NK-92 (cell line): ENCODE data around the gene MAP3K4.

Experiments
- DNase-seq: peaks from one replicate; lab custom pipeline; 2025; ENCODE audit not compliant: unreplicated experiment; lab: John Stamatoyannopoulos, UW

The MAP3K4 gene, protein sequence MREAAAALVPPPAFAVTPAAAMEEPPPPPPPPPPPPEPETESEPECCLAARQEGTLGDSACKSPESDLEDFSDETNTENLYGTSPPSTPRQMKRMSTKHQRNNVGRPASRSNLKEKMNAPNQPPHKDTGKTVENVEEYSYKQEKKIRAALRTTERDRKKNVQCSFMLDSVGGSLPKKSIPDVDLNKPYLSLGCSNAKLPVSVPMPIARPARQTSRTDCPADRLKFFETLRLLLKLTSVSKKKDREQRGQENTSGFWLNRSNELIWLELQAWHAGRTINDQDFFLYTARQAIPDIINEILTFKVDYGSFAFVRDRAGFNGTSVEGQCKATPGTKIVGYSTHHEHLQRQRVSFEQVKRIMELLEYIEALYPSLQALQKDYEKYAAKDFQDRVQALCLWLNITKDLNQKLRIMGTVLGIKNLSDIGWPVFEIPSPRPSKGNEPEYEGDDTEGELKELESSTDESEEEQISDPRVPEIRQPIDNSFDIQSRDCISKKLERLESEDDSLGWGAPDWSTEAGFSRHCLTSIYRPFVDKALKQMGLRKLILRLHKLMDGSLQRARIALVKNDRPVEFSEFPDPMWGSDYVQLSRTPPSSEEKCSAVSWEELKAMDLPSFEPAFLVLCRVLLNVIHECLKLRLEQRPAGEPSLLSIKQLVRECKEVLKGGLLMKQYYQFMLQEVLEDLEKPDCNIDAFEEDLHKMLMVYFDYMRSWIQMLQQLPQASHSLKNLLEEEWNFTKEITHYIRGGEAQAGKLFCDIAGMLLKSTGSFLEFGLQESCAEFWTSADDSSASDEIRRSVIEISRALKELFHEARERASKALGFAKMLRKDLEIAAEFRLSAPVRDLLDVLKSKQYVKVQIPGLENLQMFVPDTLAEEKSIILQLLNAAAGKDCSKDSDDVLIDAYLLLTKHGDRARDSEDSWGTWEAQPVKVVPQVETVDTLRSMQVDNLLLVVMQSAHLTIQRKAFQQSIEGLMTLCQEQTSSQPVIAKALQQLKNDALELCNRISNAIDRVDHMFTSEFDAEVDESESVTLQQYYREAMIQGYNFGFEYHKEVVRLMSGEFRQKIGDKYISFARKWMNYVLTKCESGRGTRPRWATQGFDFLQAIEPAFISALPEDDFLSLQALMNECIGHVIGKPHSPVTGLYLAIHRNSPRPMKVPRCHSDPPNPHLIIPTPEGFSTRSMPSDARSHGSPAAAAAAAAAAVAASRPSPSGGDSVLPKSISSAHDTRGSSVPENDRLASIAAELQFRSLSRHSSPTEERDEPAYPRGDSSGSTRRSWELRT (N-terminal part only)

DNA sequence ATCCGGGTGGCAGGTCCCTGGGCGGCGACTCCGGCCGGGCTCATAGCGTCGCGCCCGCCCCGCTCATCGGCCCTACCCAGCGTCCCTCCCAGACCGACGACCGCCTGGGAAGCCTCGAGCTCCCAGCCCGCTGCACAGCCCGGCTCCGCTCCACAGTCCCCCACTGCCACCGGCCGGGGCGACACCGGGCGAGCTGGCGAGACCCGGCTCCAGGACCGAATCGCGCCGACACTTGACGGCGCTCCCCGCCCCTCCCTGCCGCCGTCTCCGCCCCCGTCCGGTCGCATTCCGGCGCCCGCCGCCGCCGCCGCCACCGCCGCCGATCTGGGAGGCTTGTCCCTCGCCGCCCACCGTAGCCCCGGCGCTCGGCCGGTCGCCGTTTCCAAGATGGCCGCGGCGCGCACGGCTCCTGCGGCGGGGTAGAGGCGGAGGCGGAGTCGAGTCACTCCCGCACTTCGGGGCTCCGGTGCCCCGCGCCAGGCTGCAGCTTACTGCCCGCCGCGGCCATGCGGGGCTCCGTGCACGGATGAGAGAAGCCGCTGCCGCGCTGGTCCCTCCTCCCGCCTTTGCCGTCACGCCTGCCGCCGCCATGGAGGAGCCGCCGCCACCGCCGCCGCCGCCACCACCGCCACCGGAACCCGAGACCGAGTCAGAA is at the start of gene MAP3K4:
Gene MAP3K4, plus strand, starts transcription at position 364 of the 655 bp plus-strand sequence. Its CDS starts 163 bp downstream, at position 527.
- no peak for DNase-seq

DNA sequence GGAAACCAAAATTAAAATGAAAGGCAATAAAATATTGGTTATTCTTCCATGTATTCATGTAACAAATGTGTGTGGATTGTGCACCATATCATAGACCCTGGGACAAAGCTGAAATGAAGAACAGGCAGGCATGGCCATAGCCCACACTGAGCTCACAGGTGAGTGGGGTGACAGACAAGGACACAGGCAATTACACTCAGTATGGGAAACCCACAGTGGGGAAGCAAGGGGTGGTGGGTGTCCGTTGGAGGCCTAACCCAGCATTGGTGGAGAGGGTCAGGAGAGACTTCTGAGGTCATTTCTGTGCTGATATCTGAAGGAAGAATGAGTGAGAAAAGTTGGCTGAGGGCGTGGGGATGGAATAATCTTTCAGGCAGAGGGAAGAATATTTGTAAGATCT is 47.6 kb upstream of the MAP3K4 start:
- no peak for DNase-seq

DNA sequence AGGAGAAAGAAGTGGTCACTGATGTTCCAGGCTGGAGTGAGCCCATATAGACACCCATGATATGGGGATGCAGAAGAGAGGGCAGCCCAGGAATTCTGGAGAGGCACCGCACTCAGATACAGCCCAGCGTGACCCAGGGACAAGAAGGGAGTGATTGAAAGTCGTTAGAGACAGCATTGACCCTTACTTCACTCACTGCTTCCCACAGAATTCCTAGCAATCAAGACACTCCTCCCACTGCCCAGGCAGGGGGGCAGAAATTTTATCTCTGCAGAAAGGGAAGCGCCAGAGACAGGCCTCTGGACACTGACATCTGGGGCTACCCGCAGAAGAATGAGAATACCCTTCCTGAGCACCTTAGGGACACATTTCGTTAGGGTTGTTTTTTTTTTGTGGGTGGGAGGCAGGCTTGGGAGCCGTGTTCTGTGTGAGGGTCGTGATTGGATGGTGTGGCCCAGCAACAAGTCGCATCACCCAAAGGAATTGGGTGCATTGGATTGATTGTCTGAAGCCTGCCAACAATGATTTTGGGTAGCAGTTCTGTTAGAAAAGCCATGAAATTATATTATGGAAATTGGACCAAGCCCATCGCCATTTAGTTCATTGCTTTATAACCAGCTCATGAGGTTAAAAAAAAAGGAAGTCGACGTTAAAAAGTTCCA is 45.9 kb upstream of the MAP3K4 start:
- DNase-seq = no peak

DNA sequence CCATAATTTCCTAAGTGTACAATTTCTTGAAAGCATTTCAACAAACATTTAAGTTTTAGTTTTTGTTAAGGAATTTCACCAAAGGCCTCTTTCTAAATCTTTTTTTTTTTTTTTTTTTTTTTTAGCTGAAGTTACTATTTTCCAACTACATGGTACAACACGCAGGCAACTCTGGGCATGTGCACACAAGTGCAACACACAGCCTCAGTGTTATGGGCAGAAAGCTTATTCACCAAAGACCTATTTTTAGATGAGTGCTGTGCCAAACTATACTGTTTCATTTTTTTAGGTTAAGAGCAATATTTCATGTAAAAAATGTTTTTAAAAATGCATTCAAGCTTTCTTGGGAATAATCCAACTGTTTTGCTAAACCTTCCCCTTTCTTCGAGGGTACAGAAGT is 42.0 kb upstream of the MAP3K4 start:
- DNase-seq = no peak

DNA sequence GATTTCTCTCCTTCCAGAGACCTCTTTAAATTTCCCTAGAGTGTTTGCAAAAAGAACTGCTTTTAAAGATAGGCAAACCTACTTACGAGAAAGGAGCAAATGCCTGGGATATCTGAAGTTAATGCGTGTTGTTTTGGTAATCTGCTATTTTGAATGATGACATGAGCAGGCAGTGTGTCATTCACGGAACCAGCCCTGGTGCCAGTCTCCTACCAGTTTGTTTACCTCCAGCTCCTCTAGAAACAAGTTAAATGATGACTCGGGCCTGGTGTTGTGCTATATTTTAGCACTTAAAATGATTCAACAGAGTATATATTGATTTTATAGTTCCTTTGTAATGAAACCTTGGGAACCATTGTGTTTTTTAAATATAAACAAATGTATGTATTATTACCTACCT is 41.1 kb upstream of the MAP3K4 start:
- DNase-seq = no peak

DNA sequence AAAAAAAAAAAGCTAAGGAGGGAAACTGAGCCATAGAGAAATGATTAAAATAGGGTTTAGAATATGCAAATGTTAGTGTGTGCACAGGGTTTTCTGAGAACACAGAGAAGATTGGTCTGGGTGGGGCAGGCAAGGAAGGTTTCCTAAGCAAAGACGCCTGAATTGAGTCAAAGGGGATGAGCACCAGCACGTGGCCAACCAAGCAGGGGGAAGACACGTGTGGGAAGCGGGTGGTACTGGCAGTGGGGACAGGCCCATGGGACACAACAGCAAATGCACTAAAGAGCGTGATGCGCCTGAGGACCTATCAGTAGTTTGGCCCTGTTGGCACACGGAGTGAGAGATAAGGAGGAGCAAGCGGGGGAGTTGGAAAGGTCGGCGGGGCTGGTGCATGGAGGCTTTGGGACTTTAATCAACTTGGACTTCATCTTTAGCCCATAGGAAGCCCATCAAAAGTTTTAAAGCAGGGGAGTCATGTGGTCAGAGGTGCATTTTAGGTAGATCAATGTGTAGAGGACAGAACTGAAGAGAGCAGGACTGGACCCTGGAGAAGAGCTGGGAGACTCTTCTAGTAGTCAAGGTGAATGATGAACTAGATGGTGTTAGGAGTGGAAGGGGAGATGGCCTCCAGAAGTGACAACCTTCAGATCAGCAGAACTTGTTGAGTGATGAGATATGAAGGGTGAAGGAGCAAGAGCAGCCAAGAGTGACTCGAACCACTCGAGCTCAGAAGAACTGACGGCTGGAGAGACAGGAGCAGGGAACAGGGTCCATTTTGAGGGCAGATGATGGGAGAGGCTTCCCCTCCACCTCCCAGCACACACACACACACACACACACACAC is 40.2 kb upstream of the MAP3K4 start:
- no peak for DNase-seq

DNA sequence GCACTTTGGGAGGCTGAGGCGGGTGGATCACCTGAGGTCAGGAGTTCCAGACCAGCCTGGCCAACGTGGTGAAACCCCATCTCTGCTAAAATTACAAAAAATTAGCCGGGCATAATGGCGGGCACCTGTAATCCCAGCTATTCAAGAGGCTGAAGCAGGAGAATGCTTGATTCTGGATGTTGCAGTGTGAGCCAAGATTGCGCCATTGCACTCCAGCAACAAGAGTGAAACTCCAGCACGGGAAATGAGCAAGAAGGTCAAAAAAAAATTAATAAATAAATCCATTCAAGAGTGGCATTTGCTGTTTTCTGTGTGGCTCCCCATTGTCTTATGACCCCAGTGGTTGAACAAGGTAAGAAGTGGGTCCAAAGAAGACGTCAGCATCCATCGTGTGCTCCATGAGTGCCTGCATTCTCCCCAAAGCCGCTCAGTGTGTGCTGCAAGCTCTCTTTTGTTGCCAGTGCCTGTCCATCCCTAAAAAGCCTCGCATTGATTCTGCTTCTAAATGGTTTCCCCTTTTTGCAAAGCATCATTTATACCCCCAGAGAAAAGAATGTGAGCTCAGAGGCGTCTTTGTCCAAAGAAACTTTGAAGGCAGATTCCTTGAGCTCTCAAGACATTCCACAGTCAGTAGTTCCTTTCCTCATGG is 38.8 kb upstream of the MAP3K4 start:
- DNase-seq = no peak

DNA sequence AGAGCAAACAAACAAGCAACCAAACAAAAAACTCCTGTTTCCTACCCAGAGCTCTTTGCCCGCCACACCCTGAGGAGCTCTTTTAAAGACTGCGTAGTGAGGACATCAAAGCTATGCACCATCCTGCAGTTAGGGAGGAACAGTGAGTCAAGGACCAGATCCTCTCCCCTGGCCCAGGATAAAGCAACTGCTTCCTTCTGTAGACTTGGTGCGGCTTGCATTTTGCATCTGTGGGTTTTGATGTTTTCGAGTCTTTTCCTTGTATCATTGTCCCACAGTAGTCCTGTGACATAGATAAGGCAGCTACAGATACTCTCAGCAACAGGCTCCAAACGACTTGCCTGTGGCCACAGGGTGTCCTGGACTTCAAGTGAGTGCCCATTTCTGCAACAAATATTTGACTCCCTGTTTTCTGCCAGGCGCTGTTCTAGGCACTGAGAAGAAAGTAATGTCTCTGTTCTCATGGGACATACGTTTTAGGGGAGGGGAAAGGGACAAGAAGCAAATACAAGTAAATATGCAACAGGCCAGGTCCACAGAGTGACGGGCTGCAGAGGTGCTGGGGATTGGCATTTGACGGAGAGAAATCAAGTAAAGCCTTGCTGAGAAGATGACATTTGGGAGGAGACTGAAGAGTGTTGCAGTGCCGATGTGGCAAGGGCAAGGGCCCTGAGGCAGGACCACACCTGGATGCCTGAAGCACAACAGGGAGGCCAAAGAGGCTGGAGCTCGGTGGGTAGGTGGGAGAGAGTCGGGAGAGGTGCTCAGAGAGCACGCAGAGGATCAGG is 35.9 kb upstream of the MAP3K4 start:
- DNase-seq = no peak

DNA sequence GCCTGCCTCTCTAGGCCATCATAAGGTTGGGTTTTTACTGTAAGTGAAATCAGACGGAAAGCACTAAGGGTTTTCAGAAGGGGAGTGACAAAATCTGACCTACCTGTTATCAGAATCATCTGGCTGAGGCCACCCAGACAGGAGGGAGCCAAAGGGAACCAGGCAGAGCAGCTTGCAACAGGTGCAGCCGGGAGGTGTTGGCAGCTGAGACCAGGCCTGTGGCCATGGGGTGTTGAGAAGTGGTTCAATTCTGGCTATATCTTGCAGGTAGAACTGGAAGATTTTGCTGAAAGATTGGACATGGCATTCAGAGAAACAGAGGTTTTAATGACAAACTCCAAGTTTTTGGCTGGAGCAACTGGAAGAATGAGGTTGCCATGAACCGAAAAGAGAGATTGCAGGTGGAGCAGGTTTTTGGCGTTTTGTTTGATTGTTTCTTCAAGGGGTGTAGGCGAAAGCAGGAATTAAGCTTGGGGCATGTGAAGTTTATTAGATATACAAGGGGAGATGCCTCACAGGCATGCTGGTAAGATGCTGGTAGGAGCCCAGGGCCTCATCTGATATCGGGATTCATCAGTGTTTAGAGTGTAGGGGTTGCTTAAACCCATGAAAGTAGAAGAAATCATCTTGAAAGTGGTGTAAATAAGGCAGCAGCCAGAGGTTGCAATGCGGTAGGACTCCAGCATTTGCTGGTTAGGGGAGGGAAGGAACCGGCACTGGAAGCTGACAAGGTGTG is 35.1 kb upstream of the MAP3K4 start:
- no peak for DNase-seq

DNA sequence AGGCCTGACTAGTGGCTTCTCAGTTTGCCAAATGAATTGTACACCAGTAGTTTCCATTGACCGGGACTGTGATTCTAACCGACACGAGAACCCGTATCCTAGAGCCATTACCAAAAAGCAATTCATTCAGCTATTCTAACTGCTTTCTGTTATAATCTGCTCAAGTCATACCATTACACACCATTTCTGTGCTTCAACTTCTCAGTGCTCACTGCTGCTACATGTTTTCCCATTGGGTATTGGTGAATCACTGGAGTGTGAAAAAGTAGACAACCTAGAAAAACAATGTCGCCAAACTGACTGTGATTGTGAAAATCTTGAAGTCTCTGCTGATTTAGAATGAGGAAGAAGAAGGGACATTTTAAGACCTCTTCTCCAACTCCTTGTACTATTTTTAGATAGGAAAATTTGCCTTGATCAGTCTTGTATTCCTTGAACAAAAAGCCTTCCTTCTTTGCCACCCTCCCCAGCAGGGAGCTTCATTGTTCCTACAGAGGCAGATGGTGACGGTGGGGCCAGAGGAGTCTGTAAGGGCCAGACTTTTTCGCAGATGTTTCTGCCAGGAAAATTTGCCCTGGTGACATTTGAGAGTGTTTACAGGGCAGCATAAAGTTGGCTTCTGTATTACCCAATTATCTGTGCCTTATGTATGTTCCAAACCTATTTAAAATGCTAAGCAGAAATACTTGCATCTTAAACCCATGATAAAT is 31.7 kb upstream of the MAP3K4 start:
- no peak for DNase-seq

DNA sequence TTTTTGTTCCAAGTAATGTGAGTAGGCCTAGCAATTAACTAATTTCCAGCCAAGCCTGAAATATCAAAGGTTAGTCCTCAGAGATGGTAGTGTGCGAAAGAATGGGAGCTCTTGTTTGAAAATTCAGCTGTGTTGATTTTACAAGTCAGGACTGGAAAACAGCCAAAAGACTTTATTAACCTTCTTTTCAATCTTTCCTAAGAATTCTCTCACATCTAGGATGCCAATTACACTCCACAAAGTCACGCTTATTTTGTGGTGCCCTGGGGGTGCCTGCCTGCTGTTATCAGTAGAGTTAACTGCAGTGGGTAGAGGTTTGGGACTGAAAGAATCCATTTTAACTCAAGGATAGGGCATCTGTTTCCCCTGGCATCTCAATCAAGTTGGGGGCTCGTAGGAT is 30.7 kb upstream of the MAP3K4 start:
- DNase-seq = no peak

DNA sequence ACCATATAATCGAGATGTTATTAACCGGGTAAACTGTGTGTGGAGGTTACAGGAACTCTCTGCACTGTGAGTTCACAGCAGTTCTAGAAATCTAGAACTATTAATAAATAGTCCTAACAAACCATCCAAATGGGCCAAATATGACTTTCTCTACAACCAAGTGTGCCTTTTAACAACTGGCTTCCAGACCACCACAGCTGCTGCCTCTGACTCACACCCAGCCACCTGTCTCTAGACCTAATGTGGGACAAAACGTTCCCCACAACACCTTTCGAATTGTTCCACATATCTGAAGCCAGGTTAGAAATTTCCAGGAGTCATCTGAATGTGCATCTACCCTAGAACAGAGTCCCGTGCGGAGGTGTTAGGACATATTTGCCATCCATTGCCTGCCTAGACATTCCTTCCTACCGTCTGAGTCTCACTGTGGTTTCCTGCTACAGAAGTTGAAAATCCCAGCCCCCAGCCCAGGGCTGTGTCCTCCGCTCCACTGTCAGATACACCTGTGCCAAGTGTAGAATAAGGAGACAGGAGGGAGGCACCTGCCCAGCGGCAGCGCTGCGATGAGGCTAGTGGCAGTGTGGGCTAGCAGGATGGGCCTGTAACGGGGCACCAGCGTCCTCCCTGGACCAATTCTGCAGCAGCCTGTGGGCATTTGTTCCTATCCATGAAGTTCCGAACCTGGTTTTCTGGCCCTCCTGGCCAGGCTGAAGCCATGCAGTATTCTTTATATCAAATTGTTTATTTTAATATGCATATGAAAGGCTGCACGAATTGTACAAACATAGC is 28.5 kb upstream of the MAP3K4 start:
- no peak for DNase-seq

DNA sequence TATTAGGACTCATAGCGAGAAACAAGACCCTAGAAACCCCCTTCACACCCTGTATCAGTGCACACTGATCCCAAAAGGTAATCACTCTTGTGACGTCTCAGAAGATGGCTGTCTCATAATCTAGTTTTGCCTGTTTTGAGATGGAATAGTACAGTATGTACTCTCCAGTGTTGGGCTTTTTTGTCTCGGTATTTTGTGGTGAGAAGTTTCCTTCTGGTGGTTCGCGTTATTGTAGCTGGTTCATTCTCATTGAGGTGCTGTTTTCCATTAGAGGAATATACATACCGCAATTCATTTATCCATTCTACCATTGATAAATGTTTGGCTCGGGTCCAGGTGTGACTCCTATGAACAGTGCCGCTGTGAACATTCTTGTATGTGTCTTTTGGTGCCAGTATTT is 27.9 kb upstream of the MAP3K4 start:
- DNase-seq = no peak

DNA sequence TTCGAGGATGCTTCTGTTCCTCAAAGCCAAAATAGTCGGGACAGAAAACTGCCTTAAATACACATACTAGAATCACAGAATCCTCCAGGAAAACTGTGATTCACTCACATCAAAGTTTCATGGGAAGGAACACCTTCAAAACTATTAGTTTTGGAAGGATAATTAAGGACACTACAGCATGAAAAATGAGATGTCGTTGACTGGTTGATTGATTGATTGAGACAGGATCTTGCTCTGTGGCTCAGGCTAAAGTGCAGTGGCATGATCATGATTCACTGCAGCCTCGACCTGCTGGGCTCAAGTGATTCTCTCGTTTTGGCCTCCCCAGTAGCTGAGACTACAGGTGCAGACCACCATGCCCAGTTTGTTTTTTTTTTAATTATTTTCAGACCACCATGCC is 25.7 kb upstream of the MAP3K4 start:
- no peak for DNase-seq

DNA sequence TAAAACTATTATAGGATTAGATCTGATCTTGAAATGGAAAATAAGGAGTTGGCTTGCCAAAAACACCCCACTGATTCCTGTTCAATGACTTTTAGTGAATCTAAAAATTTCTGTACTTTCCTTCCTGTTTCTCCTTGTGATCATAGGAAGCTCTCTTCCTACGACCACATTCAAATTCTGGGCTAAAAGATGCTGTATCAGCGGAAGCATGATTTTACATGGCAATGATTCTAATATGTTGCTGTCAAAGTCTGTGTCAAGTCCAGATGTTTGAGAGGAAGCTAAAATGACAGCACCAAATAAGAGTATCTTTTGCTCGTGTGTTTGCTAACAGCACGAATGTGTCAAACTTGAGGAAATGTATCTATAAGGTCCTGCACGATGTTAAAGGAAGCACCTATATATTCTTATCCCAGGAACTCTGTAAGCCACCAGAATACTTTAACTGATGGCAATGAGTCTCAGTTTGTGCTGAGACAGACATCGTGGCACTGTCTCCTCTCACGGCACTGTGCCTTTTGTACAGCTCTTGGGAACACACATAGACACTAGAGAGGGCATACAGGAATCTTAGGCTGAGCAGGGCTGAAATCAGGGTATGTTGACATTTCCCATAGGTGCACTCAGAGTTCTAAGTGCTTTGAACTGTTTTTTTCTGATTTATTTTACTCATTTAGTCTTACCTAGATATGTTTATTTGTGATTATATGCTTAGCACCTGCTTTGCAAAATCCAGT is 24.9 kb upstream of the MAP3K4 start:
- no peak for DNase-seq
